ENCODE results near the gene MAST4.

The MAST4 gene

DNA sequence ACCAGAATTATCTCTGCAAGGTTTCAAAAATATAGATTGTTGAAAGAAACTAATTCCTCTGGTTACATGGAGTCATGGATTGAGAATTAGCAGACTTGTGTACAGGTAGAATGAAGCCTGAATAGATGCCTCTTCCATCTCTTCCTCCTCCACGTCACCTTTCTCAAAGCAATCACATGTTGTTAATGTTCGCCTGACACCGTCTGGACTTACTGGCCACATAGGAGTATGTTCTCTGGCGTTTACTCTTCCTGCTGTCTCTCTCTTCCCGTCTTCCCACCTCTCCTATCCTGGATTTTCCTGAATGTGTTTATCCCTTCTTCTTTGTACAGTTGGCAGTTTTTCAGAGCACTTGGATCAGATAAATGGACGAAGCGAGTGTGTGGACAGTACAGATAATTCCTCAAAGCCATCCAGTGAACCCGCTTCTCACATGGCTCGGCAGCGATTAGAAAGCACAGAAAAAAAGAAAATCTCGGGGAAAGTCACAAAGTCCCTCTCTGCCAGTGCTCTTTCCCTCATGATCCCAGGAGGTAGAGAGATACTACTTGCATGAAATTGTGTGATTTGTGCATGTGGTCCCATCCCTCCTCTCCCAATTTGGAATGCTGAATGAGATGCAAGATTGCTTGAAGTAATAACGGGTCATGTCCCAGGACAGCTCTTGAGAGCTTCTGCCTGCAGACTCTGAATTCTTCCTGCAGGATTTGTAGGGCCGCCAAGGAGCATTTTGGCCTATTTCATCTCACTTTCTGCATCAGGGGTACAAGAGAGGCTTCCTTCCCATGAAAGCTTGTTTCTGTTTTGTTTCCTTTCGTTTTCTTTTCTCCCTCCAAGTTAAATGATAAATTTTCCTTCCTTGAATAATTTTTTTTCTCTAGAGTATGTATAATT lies 553.1 kb downstream of the MAST4 start:
- Histone ChIP-seq H3K27me3 (ENCODE audit: control insufficient read depth, insufficient read depth, low read length, poor library complexity, severe bottlenecking) (no peaks in the 10 kb centered on the region), H3K4me1 (ENCODE audit: control insufficient read depth, insufficient read depth, low read length) (no peaks in the 10 kb centered on the region), H3K9me3 (ENCODE audit: control insufficient read depth, low read length) (no peaks in the 10 kb centered on the region), H3K36me3 (ENCODE audit: control insufficient read depth, insufficient read depth, low read length) (no peaks in the 10 kb centered on the region), H3K27ac (ENCODE audit: insufficient read depth, low read depth, low read length, poor library complexity, severe bottlenecking) (no peak overlapping the region), H3K4me3 (ENCODE audit: insufficient read depth, low read depth, low read length) (no peak overlapping the region)
- 90 to 94% methylated on average over 13 of the region's 14 CpGs for WGBS, 2 experiments

DNA sequence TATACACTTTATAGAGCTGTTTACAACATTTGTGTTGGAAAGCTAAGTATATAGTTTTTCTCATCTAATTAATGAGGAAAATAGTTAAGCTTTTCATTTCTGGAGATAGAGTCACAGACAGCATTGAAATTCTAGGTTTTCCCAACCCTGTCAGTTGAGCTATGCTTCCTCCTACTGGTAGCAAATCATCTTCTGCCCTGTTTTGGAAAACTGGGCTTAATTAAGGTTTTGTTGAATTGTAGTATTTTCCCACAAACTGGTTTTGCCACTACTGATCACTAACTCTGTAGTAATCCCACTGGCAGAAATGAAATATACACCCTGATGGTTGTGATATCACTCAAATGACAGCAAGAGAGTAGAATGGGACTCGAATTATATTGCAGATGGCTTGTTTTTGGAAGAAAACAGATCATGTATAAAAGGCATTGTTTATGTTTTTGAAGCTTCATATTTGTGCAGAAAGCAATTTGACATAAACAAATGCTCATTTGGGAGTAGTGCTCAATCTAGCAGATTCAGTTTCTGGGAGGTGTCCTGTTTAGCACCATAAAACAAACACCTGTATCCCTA lies 553.8 kb downstream of the MAST4 start:
- Histone ChIP-seq H3K4me1 (ENCODE audit: control insufficient read depth, insufficient read depth, low read length) (no peaks in the 10 kb centered on the region), H3K27me3 (ENCODE audit: control insufficient read depth, insufficient read depth, low read length, poor library complexity, severe bottlenecking) (no peaks in the 10 kb centered on the region), H3K9me3 (ENCODE audit: control insufficient read depth, low read length) (no peaks in the 10 kb centered on the region), H3K36me3 (ENCODE audit: control insufficient read depth, insufficient read depth, low read length) (no peaks in the 10 kb centered on the region), H3K27ac (ENCODE audit: insufficient read depth, low read depth, low read length, poor library complexity, severe bottlenecking) (no peak overlapping the region), H3K4me3 (ENCODE audit: insufficient read depth, low read depth, low read length) (no peak overlapping the region)
- 89 to 91% methylated on average over 1 of the region's 1 CpG for WGBS, 2 experiments

DNA sequence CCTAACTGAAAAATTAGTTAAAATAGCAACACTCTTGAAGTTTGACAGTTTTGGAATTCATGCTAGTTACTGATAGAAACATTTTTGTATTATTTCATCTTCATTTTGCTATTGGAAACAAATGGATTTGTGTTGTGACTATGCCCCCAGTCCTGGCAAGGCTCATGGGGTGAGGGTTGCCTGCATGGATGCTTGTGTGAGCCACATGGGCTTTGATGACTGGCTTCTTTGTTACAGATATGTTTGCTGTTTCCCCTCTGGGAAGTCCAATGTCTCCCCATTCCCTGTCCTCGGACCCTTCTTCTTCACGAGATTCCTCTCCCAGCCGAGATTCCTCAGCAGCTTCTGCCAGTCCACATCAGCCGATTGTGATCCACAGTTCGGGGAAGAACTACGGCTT lies 556.2 kb downstream of the MAST4 start:
- H3K4me3 ChIP-seq (ENCODE audit: insufficient read depth, low read depth, low read length) = no peak overlapping the region
- no peaks in the 10 kb centered on the region for H3K4me1 ChIP-seq (ENCODE audit: control insufficient read depth, insufficient read depth, low read length)
- no peaks in the 10 kb centered on the region for H3K9me3 ChIP-seq (ENCODE audit: control insufficient read depth, low read length)
- H3K27ac ChIP-seq (ENCODE audit: insufficient read depth, low read depth, low read length, poor library complexity, severe bottlenecking) = no peak overlapping the region
- H3K27me3 ChIP-seq (ENCODE audit: control insufficient read depth, insufficient read depth, low read length, poor library complexity, severe bottlenecking) = no peaks in the 10 kb centered on the region
- H3K36me3 ChIP-seq (ENCODE audit: control insufficient read depth, insufficient read depth, low read length) = no peaks in the 10 kb centered on the region
- 94 to 96% methylated on average over 6 of the region's 6 CpGs for WGBS, 2 experiments

- H3K36me3 ChIP-seq (ENCODE audit: control insufficient read depth, insufficient read depth, low read length) = no peaks in the 10 kb centered on the region
- 90% methylated on average over 1 of the region's 2 CpGs; no CpG with 5 or more reads in 1 of the 2 experiments for WGBS, 2 experiments
- no peak overlapping the region for H3K27ac ChIP-seq (ENCODE audit: insufficient read depth, low read depth, low read length, poor library complexity, severe bottlenecking)
- no peaks in the 10 kb centered on the region for H3K27me3 ChIP-seq (ENCODE audit: control insufficient read depth, insufficient read depth, low read length, poor library complexity, severe bottlenecking)
- no peaks in the 10 kb centered on the region for H3K4me1 ChIP-seq (ENCODE audit: control insufficient read depth, insufficient read depth, low read length)
- H3K9me3 ChIP-seq (ENCODE audit: control insufficient read depth, low read length) = no peaks in the 10 kb centered on the region
- H3K4me3 ChIP-seq (ENCODE audit: insufficient read depth, low read depth, low read length) = no peak overlapping the region
These were observed 557.1 kb downstream of the MAST4 start for GRCh38 chr5:67153292-67153691.

- Histone ChIP-seq H3K4me1 (ENCODE audit: control insufficient read depth, insufficient read depth, low read length) (no peaks in the 10 kb centered on the region), H3K9me3 (ENCODE audit: control insufficient read depth, low read length) (no peaks in the 10 kb centered on the region), H3K27ac (ENCODE audit: insufficient read depth, low read depth, low read length, poor library complexity, severe bottlenecking) (no peak overlapping the region), H3K27me3 (ENCODE audit: control insufficient read depth, insufficient read depth, low read length, poor library complexity, severe bottlenecking) (no peaks in the 10 kb centered on the region), H3K4me3 (ENCODE audit: insufficient read depth, low read depth, low read length) (no peak overlapping the region), H3K36me3 (ENCODE audit: control insufficient read depth, insufficient read depth, low read length) (no peaks in the 10 kb centered on the region)
- 81 to 88% methylated on average over 5 of the region's 5 CpGs for WGBS, 2 experiments
These were observed 558.5 kb downstream of the MAST4 start for GRCh38 chr5:67154556-67155206.

DNA sequence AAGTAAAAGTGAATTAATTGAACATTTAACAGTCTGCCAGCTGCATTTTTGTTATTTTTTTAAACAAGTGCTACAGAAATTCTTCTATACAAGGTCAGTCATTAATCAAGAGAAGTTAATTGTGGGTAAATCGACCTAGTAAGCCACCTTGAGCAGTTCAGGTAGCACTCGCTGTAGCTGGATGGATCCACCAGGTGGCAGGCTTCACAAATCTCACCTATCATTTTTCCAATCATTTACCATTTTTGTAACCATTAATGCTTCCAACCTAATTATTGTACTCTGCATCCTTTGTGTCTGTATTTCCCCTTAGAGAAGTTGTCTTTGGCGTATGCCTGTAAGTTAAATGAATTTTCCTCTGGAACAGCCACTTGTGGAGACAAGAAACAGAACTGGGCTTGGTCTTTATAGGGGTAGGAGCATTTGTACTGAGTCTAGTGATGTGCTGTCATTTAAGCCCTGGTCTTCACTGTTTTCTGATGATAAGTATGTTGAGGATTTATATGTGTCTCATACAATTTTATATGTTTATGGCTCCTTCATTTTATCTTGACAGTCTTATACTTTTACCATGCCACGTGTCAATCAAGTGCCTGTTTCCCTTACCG lies 560.9 kb downstream of the MAST4 start:
- Histone ChIP-seq H3K9me3 (ENCODE audit: control insufficient read depth, low read length) (no peaks in the 10 kb centered on the region), H3K27me3 (ENCODE audit: control insufficient read depth, insufficient read depth, low read length, poor library complexity, severe bottlenecking) (no peaks in the 10 kb centered on the region), H3K27ac (ENCODE audit: insufficient read depth, low read depth, low read length, poor library complexity, severe bottlenecking) (no peak overlapping the region), H3K4me1 (ENCODE audit: control insufficient read depth, insufficient read depth, low read length) (no peaks in the 10 kb centered on the region), H3K4me3 (ENCODE audit: insufficient read depth, low read depth, low read length) (no peak overlapping the region), H3K36me3 (ENCODE audit: control insufficient read depth, insufficient read depth, low read length) (no peaks in the 10 kb centered on the region)
- WGBS, 2 experiments = 69 to 70% methylated on average over 5 of the region's 5 CpGs

DNA sequence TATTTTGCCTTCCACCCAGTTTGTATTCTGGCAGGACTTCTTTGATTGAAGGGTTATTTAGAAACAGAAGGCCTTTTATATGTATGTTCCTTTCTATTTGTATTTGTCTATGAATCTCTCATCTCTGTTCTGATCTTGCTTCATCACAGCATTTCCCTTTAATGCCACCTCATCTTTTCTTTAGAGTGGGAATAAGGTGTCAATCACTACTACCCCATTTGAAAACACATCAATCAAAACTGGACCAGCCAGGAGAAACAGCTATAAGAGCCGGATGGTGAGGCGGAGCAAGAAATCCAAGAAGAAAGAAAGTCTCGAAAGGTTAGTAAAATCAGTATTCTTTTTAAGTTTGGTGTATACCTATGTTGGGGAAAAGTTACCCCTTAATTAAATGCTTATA lies 564.1 kb downstream of the MAST4 start:
- Histone ChIP-seq H3K4me3 (ENCODE audit: insufficient read depth, low read depth, low read length) (no peak overlapping the region), H3K27ac (ENCODE audit: insufficient read depth, low read depth, low read length, poor library complexity, severe bottlenecking) (no peak overlapping the region), H3K4me1 (ENCODE audit: control insufficient read depth, insufficient read depth, low read length) (no peaks in the 10 kb centered on the region), H3K36me3 (ENCODE audit: control insufficient read depth, insufficient read depth, low read length) (no peaks in the 10 kb centered on the region), H3K9me3 (ENCODE audit: control insufficient read depth, low read length) (no peaks in the 10 kb centered on the region), H3K27me3 (ENCODE audit: control insufficient read depth, insufficient read depth, low read length, poor library complexity, severe bottlenecking) (no peaks in the 10 kb centered on the region)
- WGBS, 2 experiments = 90 to 92% methylated on average over 3 of the region's 3 CpGs

GRCh38 chr5:67160985-67161384 lies 564.8 kb downstream of the MAST4 start:
- Histone ChIP-seq H3K9me3 (ENCODE audit: control insufficient read depth, low read length) (no peaks in the 10 kb centered on the region), H3K4me3 (ENCODE audit: insufficient read depth, low read depth, low read length) (no peak overlapping the region), H3K4me1 (ENCODE audit: control insufficient read depth, insufficient read depth, low read length) (no peaks in the 10 kb centered on the region), H3K27ac (ENCODE audit: insufficient read depth, low read depth, low read length, poor library complexity, severe bottlenecking) (no peak overlapping the region), H3K36me3 (ENCODE audit: control insufficient read depth, insufficient read depth, low read length) (no peaks in the 10 kb centered on the region), H3K27me3 (ENCODE audit: control insufficient read depth, insufficient read depth, low read length, poor library complexity, severe bottlenecking) (no peaks in the 10 kb centered on the region)
- WGBS, 2 experiments = 90 to 97% methylated on average over 3 of the region's 3 CpGs

GRCh38 chr5:67161767-67162166 lies 565.6 kb downstream of the MAST4 start:
- 96 to 97% methylated on average over 5 of the region's 5 CpGs for WGBS, 2 experiments

DNA sequence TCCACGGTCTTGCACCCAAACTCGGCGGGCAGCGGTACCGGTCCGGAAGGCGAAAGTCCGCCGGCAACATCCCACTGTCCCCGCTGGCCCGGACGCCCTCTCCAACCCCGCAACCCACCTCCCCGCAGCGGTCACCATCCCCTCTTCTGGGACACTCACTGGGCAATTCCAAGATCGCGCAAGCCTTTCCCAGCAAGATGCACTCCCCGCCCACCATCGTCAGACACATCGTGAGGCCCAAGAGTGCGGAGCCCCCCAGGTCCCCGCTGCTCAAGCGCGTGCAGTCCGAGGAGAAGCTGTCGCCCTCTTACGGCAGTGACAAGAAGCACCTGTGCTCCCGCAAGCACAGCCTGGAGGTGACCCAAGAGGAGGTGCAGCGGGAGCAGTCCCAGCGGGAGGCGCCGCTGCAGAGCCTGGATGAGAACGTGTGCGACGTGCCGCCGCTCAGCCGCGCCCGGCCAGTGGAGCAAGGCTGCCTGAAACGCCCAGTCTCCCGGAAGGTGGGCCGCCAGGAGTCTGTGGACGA lies 567.1 kb downstream of the MAST4 start:
- H3K36me3 ChIP-seq (ENCODE audit: control insufficient read depth, insufficient read depth, low read length) = no peaks in the 10 kb centered on the region
- H3K4me3 ChIP-seq (ENCODE audit: insufficient read depth, low read depth, low read length) = no peak overlapping the region
- no peaks in the 10 kb centered on the region for H3K27me3 ChIP-seq (ENCODE audit: control insufficient read depth, insufficient read depth, low read length, poor library complexity, severe bottlenecking)
- no peak overlapping the region for H3K27ac ChIP-seq (ENCODE audit: insufficient read depth, low read depth, low read length, poor library complexity, severe bottlenecking)
- H3K4me1 ChIP-seq (ENCODE audit: control insufficient read depth, insufficient read depth, low read length) = no peaks in the 10 kb centered on the region
- H3K9me3 ChIP-seq (ENCODE audit: control insufficient read depth, low read length) = no peaks in the 10 kb centered on the region
- WGBS, 2 experiments = 95% methylated on average over 44 of the region's 44 CpGs

More at GRCh38 chr5:67161767-67162166, 565.6 kb downstream of the MAST4 start:
- Histone ChIP-seq H3K27ac (ENCODE audit: insufficient read depth, low read depth, low read length, poor library complexity, severe bottlenecking) (no peak overlapping the region), H3K4me1 (ENCODE audit: control insufficient read depth, insufficient read depth, low read length) (no peaks in the 10 kb centered on the region), H3K27me3 (ENCODE audit: control insufficient read depth, insufficient read depth, low read length, poor library complexity, severe bottlenecking) (no peaks in the 10 kb centered on the region), H3K4me3 (ENCODE audit: insufficient read depth, low read depth, low read length) (no peak overlapping the region), H3K9me3 (ENCODE audit: control insufficient read depth, low read length) (no peaks in the 10 kb centered on the region), H3K36me3 (ENCODE audit: control insufficient read depth, insufficient read depth, low read length) (no peaks in the 10 kb centered on the region)
